B cell (primary cell): ENCODE measurements around the gene DMRTC1. TPM values are rescaled to one million over a fixed set of nuclear protein-coding genes. Genes with fewer than 3 reads are reported as not detected.
"Not testable (repeated sequence)": the region's sequence is repeated elsewhere in the genome, so short reads cannot be mapped to it uniquely, and the experiment has no call there.

Source experiments
- ATAC-seq: fragments of 200-7000 bp; cut with Tn5 transposase; one replicate; pipeline ENCODE4 v1.10.0; 2021; ENCODE audit warnings: low read depth, mild to moderate bottlenecking, moderate number of reproducible peaks, moderate library complexity
- CTCF ChIA-PET: fragments of 350-600 bp; sonication (Branson Sonifier 250); formaldehyde crosslinking; loops from one replicate; lab custom pipeline; 2021; ENCODE audit warnings: antibody characterized with exemption, inconsistent platforms; lab: Charles Lee
- POLR2A ChIA-PET: fragments of 350-600 bp; sonication (Branson Sonifier 250); formaldehyde crosslinking; loops from one replicate; lab custom pipeline; 2021; ENCODE audit warnings: antibody characterized with exemption; lab: Charles Lee
- DNase-seq: peaks from one replicate; pipeline ENCODE4 v3.0.0; 2013
- H2AFZ ChIP-seq: 2 replicates; pipeline ENCODE4 v1.6.1; 2012; ENCODE audit warnings: mild to moderate bottlenecking, low read depth, low read length; ENCODE audit not compliant: insufficient read depth, poor library complexity, severe bottlenecking
- H3K27ac ChIP-seq, 2 donors: 1 replicate in 1 of 2; 2 replicates in 1 of 2; pipeline ENCODE4 v1.5.1; 2012 to 2013; ENCODE audit warnings: low read length in 2 of 2, mild to moderate bottlenecking in 2 of 2, moderate library complexity in 1 of 2
- H3K27me3 ChIP-seq, 4 experiments: fragments of 200-600 bp in 1 of 4; sonication (generic) in 1 of 4; replicated peaks in 1 of 4; 1 replicate in 2 of 4; 2 replicates in 2 of 4; pipeline versions ENCODE4 v1.6.1 to v1.7.0; 2013 to 2016; ENCODE audit warnings: low read length in 3 of 4, mild to moderate bottlenecking in 2 of 4, mixed read lengths in 1 of 4, moderate library complexity in 1 of 4; ENCODE audit not compliant: insufficient read depth in 4 of 4, control insufficient read depth in 3 of 4; ENCODE audit errors: control extremely low read depth in 1 of 4
- H3K36me3 ChIP-seq, 2 experiments: replicated peaks in 1 of 2; 1 replicate in 1 of 2; 2 replicates in 1 of 2; pipeline versions ENCODE4 v1.6.1 to v1.7.1; 2013; ENCODE audit warnings: low read length in 1 of 2; ENCODE audit not compliant: insufficient read depth in 2 of 2, control insufficient read depth in 1 of 2; ENCODE audit errors: control extremely low read depth in 1 of 2, extremely low read depth in 1 of 2
- H3K4me1 ChIP-seq, 2 donors: fragments of 200-600 bp in 1 of 2; sonication (generic) in 1 of 2; 1 replicate in 1 of 2; 2 replicates in 1 of 2; pipeline versions ENCODE4 v1.5.1 to v1.6.1; 2013 to 2017; ENCODE audit warnings: low read length in 2 of 2; ENCODE audit not compliant: control insufficient read depth in 2 of 2, insufficient read depth in 2 of 2
- H3K4me2 ChIP-seq: replicated peaks from 2 replicates; pipeline ENCODE3; 2012; ENCODE audit warnings: mild to moderate bottlenecking, low read depth, low read length; ENCODE audit not compliant: poor library complexity, severe bottlenecking
- H3K4me3 ChIP-seq, 5 experiments: fragments of 200-600 bp in 1 of 5; sonication (generic) in 1 of 5; 1 replicate in 3 of 5; 2 replicates in 2 of 5; pipeline versions ENCODE4 v1.5.1 to v1.7.0; 2011 to 2016; ENCODE audit warnings: low read length in 4 of 5, mild to moderate bottlenecking in 4 of 5, low read depth in 2 of 5, control low read depth in 1 of 5, moderate library complexity in 1 of 5; ENCODE audit not compliant: insufficient read depth in 1 of 5; ENCODE audit errors: control extremely low read depth in 1 of 5, extremely low read depth in 1 of 5
- H3K79me2 ChIP-seq: fragments of 200-600 bp; sonication (generic); one replicate; pipeline ENCODE4 v1.6.0; 2016; ENCODE audit warnings: low read length; ENCODE audit not compliant: control insufficient read depth, insufficient read depth
- H3K9ac ChIP-seq: fragments of 200-600 bp; sonication (generic); 2 replicates; pipeline ENCODE4 v1.6.1; 2017; ENCODE audit warnings: mild to moderate bottlenecking, low read length, moderate library complexity
- H3K9me3 ChIP-seq, 3 donors: one replicate each; pipeline versions ENCODE4 v1.6.1 to v1.7.1; 2013; ENCODE audit warnings: low read length in 2 of 3; ENCODE audit not compliant: control insufficient read depth in 2 of 3, insufficient read depth in 1 of 3; ENCODE audit errors: control extremely low read depth in 1 of 3
- H4K20me1 ChIP-seq: 2 replicates; pipeline ENCODE4 v1.6.0; 2012; ENCODE audit warnings: mild to moderate bottlenecking, low read length; ENCODE audit not compliant: insufficient read depth, control insufficient read depth, poor library complexity, severe bottlenecking
- H3K27ac Mint-ChIP-seq: one replicate; pipeline ENCODE4 v1.8.0; 2021; ENCODE audit warnings: mixed read lengths
- H3K27me3 Mint-ChIP-seq: one replicate; pipeline ENCODE4 v1.8.0; 2021; ENCODE audit warnings: mixed read lengths
- H3K4me1 Mint-ChIP-seq: one replicate; pipeline ENCODE4 v1.8.0; 2021; ENCODE audit warnings: mixed read lengths
- H3K4me3 Mint-ChIP-seq: one replicate; pipeline ENCODE4 v1.8.0; 2021; ENCODE audit warnings: mixed read lengths
- H3K9me3 Mint-ChIP-seq: one replicate; pipeline ENCODE4 v1.8.0; 2022; ENCODE audit warnings: mixed read lengths; ENCODE audit not compliant: insufficient read depth
- WGBS: methylation state at CpG from one replicate; pipeline ENCODE4 v1.1.5; 2013; ENCODE audit warnings: missing lambda C conversion rate; ENCODE audit not compliant: insufficient coverage; 5-methylcytosine and 5-hydroxymethylcytosine counted together
- intact Hi-C: fragments of 100-400 bp; cut with micrococcal nuclease; formaldehyde crosslinking; loops from one replicate; pipeline ENCODE4 v1.10.0; 2022
- polyA plus RNA-seq: library from polyadenylated mRNA; depleted of rRNA; stranded (reverse); fragments of >200 nt; gene quantifications from 2 replicates; pipeline ENCODE4 v1.2.3, GENCODE V29; 2012
- total RNA-seq, 2 donors: library from RNA; stranded (reverse); fragments of 120-200 nt in 1 of 2; gene quantifications; 1 replicate in 1 of 2; 2 replicates in 1 of 2; pipeline versions ENCODE4 v1.2.3 to v1.2.4, GENCODE V29; 2013 to 2022

Gene DMRTC1
- total and polyA plus RNA-seq, 2 donors (not counting 1 experiment from before 2014, with no cell fraction given) = 0.34 to 0.58 TPM

GRCh38 chrX:72912315-72912714, 31.3 kb downstream of the DMRTC1 start, which contains the start of gene FAM236C:
Gene FAM236C, plus strand, starts transcription at chrX:72912615. Its CDS starts 100 bp downstream, at chrX:72912715.
- no CpG with 5 or more reads among the region's 13 CpGs for WGBS
- H3K9me3 ChIP-seq, H3K27me3 ChIP-seq, intact Hi-C loops, H3K4me1 Mint-ChIP-seq, ATAC-seq, CTCF ChIA-PET, H3K4me2 ChIP-seq, H3K9me3 Mint-ChIP-seq, H3K9ac ChIP-seq, H4K20me1 ChIP-seq, H3K4me1 ChIP-seq, H3K4me3 ChIP-seq, H3K36me3 ChIP-seq, H3K4me3 Mint-ChIP-seq, H3K27ac Mint-ChIP-seq, DNase-seq, H3K79me2 ChIP-seq, H2AFZ ChIP-seq, H3K27me3 Mint-ChIP-seq, H3K27ac ChIP-seq, POLR2A ChIA-PET: not testable (repeated sequence)

DNA sequence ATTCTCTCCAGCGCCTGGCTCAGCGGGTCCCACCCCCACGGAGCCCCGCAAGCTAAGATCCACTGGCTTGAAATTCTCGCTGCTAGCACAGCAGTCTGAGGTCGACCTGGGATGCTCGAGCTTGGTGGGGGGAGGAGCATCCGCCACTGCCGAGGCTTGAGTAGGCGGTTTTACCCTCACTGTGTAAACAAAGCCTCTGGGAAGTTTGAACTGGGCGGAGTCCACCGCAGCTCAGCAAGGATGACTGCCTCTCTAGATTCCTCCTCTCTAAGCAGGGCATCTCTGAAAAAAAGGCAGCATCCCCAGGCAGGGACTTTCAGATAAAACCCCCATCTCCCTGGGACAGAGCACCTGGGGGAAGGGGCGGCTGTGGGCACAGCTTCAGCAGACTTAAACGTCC, 53.9 kb downstream of the DMRTC1 start:
- intact Hi-C loops, H3K27me3 Mint-ChIP-seq, H3K79me2 ChIP-seq: not testable (repeated sequence)

DNA sequence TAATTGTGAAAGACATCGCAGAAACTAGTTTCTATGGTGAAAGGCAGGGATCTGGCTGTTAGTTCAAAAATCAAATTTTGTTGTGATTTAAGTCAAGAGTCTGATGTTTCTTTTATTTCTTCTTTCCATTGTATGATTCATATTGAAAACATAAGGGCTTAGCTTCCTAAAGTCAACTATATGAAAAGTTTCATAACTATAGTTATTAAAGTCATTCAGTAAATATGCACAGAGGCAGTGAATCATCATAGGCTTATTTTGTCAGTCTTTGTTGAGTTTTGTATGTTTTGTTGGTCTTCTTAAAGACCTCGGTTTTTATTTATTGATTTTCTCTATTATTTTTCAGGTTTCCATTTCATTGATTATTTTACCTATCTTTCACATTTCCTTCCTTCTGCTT, 60.7 kb downstream of the DMRTC1 start:
- H3K4me1 ChIP-seq, POLR2A ChIA-PET, H3K36me3 ChIP-seq, H3K9ac ChIP-seq, H3K4me3 Mint-ChIP-seq, H2AFZ ChIP-seq, H4K20me1 ChIP-seq, CTCF ChIA-PET, H3K79me2 ChIP-seq, ATAC-seq, H3K4me1 Mint-ChIP-seq, H3K9me3 ChIP-seq, intact Hi-C loops, H3K9me3 Mint-ChIP-seq, H3K27me3 ChIP-seq, H3K27me3 Mint-ChIP-seq, DNase-seq, H3K27ac Mint-ChIP-seq, H3K27ac ChIP-seq, H3K4me2 ChIP-seq, H3K4me3 ChIP-seq: not testable (repeated sequence)
- no CpG with 5 or more reads among the region's 2 CpGs for WGBS

More for the DNA sequence above, 53.9 kb downstream of the DMRTC1 start:
- CTCF ChIA-PET, H3K9me3 Mint-ChIP-seq, H3K4me1 Mint-ChIP-seq, H3K4me3 ChIP-seq, ATAC-seq, H3K4me2 ChIP-seq, H3K27ac Mint-ChIP-seq, H2AFZ ChIP-seq, H3K27me3 ChIP-seq, DNase-seq, POLR2A ChIA-PET, H3K4me1 ChIP-seq, H4K20me1 ChIP-seq, H3K4me3 Mint-ChIP-seq, H3K27ac ChIP-seq, H3K36me3 ChIP-seq, H3K9me3 ChIP-seq, H3K9ac ChIP-seq: not testable (repeated sequence)
- WGBS = no CpG with 5 or more reads among the region's 14 CpGs

DNA sequence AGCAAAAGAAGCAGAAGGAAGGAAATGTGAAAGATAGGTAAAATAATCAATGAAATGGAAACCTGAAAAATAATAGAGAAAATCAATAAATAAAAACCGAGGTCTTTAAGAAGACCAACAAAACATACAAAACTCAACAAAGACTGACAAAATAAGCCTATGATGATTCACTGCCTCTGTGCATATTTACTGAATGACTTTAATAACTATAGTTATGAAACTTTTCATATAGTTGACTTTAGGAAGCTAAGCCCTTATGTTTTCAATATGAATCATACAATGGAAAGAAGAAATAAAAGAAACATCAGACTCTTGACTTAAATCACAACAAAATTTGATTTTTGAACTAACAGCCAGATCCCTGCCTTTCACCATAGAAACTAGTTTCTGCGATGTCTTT, 106.1 kb downstream of the DMRTC1 start:
- CTCF ChIA-PET, H4K20me1 ChIP-seq, H3K4me2 ChIP-seq, H3K4me1 Mint-ChIP-seq, H3K9ac ChIP-seq, DNase-seq, H3K27me3 ChIP-seq, intact Hi-C loops, H3K27me3 Mint-ChIP-seq, H3K4me1 ChIP-seq, H3K9me3 Mint-ChIP-seq, H2AFZ ChIP-seq, H3K4me3 ChIP-seq, H3K27ac Mint-ChIP-seq, POLR2A ChIA-PET, H3K9me3 ChIP-seq, H3K79me2 ChIP-seq, H3K27ac ChIP-seq, H3K4me3 Mint-ChIP-seq, H3K36me3 ChIP-seq, ATAC-seq: not testable (repeated sequence)
- no CpG with 5 or more reads among the region's 2 CpGs for WGBS
